Mammary epithelial cell (primary cell): Measurements from ENCODE around the gene DXO.

Source experiments
- CTCF ChIP-seq, 2 donors: IDR thresholded peaks in 1 of 2; conservative IDR thresholded peaks in 1 of 2; 2 replicates each; pipeline ENCODE4 v1.5.1; 2011 to 2012; ENCODE audit warnings: inconsistent platforms in 2 of 2, low read length in 2 of 2, mild to moderate bottlenecking in 2 of 2, control low read depth in 1 of 2, low read depth in 1 of 2; ENCODE audit not compliant: insufficient read depth in 1 of 2; ENCODE audit errors: extremely low read depth in 1 of 2
- EZH2 ChIP-seq: IDR thresholded peaks from 2 replicates; pipeline ENCODE4 v1.6.1; 2012; ENCODE audit warnings: low read length, inconsistent platforms, borderline replicate concordance

GRCh38 chr6:31958412-31958740 is 13.6 kb downstream of the DXO start:
- TF ChIP-seq CTCF (conservative IDR thresholded peaks at IDR 0.05 in 1 of 2, IDR thresholded peaks at IDR 0.05 in 1 of 2; ENCODE audit: extremely low read depth in 1 of 2, insufficient read depth in 1 of 2, low read depth in 1 of 2, low read length in 2 of 2) (no peak), EZH2 (no peak)
